GM23338 (cell line): ENCODE results near the gene PODN. TPM values are rescaled to one million over a fixed set of nuclear protein-coding genes. Genes with fewer than 3 reads are reported as not detected.

Experiments
- ATAC-seq: fragments of 200-7000 bp; cut with Tn5 transposase; 3 replicates; pipeline ENCODE4 v1.9.1; 2020
- DNase-seq: peaks from one replicate; pipeline ENCODE4 v3.0.0-alpha.2; 2015; ENCODE audit warnings: low spot score
- H2AFZ ChIP-seq: fragments of 200-600 bp; sonication (generic); 2 replicates; pipeline ENCODE4 v1.8.0; 2016; ENCODE audit warnings: antibody characterized with exemption, mild to moderate bottlenecking, moderate library complexity
- H3F3A ChIP-seq: fragments of 200-600 bp; sonication (generic); replicated peaks from 2 replicates; pipeline ENCODE4 v1.8.0; 2017; ENCODE audit warnings: antibody characterized with exemption, mixed run types, low read depth
- H3K27ac ChIP-seq: fragments of 200-600 bp; sonication (generic); 2 replicates; pipeline ENCODE4 v1.6.1; 2016; ENCODE audit warnings: low read depth
- H3K27me3 ChIP-seq: fragments of 200-600 bp; sonication (generic); 2 replicates; pipeline ENCODE4 v1.8.0; 2016; ENCODE audit warnings: mild to moderate bottlenecking, mixed run types, moderate library complexity; ENCODE audit not compliant: insufficient read depth
- H3K36me3 ChIP-seq: fragments of 200-600 bp; sonication (generic); 2 replicates; pipeline ENCODE4 v1.8.0; 2016; ENCODE audit warnings: mild to moderate bottlenecking; ENCODE audit not compliant: insufficient read depth
- H3K4me1 ChIP-seq: fragments of 200-600 bp; sonication (generic); 2 replicates; pipeline ENCODE4 v1.8.0; 2016; ENCODE audit warnings: mild to moderate bottlenecking, moderate library complexity; ENCODE audit not compliant: insufficient read depth
- H3K4me2 ChIP-seq: fragments of 200-600 bp; sonication (generic); 2 replicates; pipeline ENCODE4 v1.7.1; 2017; ENCODE audit warnings: mixed run types
- H3K4me3 ChIP-seq: fragments of 200-600 bp; sonication (generic); 2 replicates; pipeline ENCODE4 v1.6.1; 2016; ENCODE audit warnings: mixed run types
- H3K79me2 ChIP-seq: fragments of 200-600 bp; sonication (generic); replicated peaks from 2 replicates; pipeline ENCODE4 v1.8.0; 2017; ENCODE audit warnings: mild to moderate bottlenecking; ENCODE audit not compliant: insufficient read depth
- H3K9me2 ChIP-seq: fragments of 200-600 bp; sonication (generic); 2 replicates; pipeline ENCODE4 v1.8.0; 2017; ENCODE audit not compliant: insufficient read depth
- H4K20me1 ChIP-seq: fragments of 200-600 bp; sonication (generic); replicated peaks from 2 replicates; pipeline ENCODE4 v1.8.0; 2017; ENCODE audit warnings: mild to moderate bottlenecking; ENCODE audit not compliant: insufficient read depth
- H3K27ac Mint-ChIP-seq: 2 replicates; pipeline ENCODE4 v1.8.0; 2020; ENCODE audit warnings: inconsistent platforms, mild to moderate bottlenecking, moderate library complexity, mixed read lengths
- H3K27me3 Mint-ChIP-seq: 3 replicates; pipeline ENCODE4 v1.8.0; 2022; ENCODE audit warnings: low read depth, mild to moderate bottlenecking, moderate library complexity, mixed read lengths, inconsistent platforms; ENCODE audit not compliant: insufficient read depth, poor library complexity
- H3K36me3 Mint-ChIP-seq: 3 replicates; pipeline ENCODE4 v1.8.0; 2021; ENCODE audit warnings: low read depth, mild to moderate bottlenecking, inconsistent platforms, moderate library complexity, mixed read lengths
- H3K4me1 Mint-ChIP-seq: 3 replicates; pipeline ENCODE4 v1.8.0; 2020; ENCODE audit warnings: mild to moderate bottlenecking, inconsistent platforms, mixed read lengths
- H3K4me3 Mint-ChIP-seq: 3 replicates; pipeline ENCODE4 v1.8.0; 2021; ENCODE audit warnings: moderate library complexity, mild to moderate bottlenecking, inconsistent platforms, mixed read lengths
- H3K9me3 Mint-ChIP-seq: 3 replicates; pipeline ENCODE4 v1.8.0; 2020; ENCODE audit warnings: moderate library complexity, mild to moderate bottlenecking, inconsistent platforms, mixed read lengths
- CTCF ChIP-seq, 2 experiments: fragments of 200-600 bp in 1 of 2; sonication (generic) in 1 of 2; conservative IDR thresholded peaks; 2 replicates each; pipeline versions ENCODE4 v1.5.1 to v1.6.1; 2016 to 2017; ENCODE audit warnings: antibody characterized with exemption in 2 of 2, low read depth in 2 of 2, mild to moderate bottlenecking in 2 of 2, moderate library complexity in 1 of 2
- ETS1 ChIP-seq: IDR thresholded peaks from 2 replicates; pipeline ENCODE4 v1.6.1; 2016; ENCODE audit warnings: antibody characterized with exemption
- EZH2 ChIP-seq: fragments of 200-600 bp; sonication (generic); IDR thresholded peaks from one replicate; pipeline ENCODE4 v1.8.0; 2017; ENCODE audit warnings: antibody characterized with exemption, mild to moderate bottlenecking, low read depth; ENCODE audit not compliant: unreplicated experiment
- EZH2phosphoT487 ChIP-seq: fragments of 200-600 bp; sonication (generic); IDR thresholded peaks from one replicate; pipeline ENCODE4 v1.8.1; 2018; ENCODE audit warnings: antibody characterized with exemption; ENCODE audit not compliant: unreplicated experiment
- JUNB ChIP-seq: IDR thresholded peaks from one replicate; pipeline ENCODE4 v1.6.1; 2016; ENCODE audit warnings: antibody characterized with exemption; ENCODE audit not compliant: unreplicated experiment
- NANOG ChIP-seq: IDR thresholded peaks from 2 replicates; pipeline ENCODE4 v1.6.1; 2016; ENCODE audit warnings: antibody characterized with exemption, borderline replicate concordance
- POLR2AphosphoS5 ChIP-seq: IDR thresholded peaks from 2 replicates; pipeline ENCODE4 v1.6.1; 2016; ENCODE audit warnings: antibody characterized with exemption, low read depth
- REST ChIP-seq: IDR thresholded peaks from one replicate; pipeline ENCODE4 v1.6.1; 2018; ENCODE audit warnings: antibody characterized with exemption; ENCODE audit not compliant: unreplicated experiment
- STAT1 ChIP-seq: IDR thresholded peaks from one replicate; pipeline ENCODE4 v1.6.1; 2016; ENCODE audit warnings: antibody characterized with exemption; ENCODE audit not compliant: unreplicated experiment
- ZNF114 ChIP-seq: fragments of 250-450 bp; sonication (Bioruptor Pico); IDR thresholded peaks from 2 replicates; pipeline ENCODE4 v1.5.0; 2020; ENCODE audit warnings: mild to moderate bottlenecking, moderate library complexity
- ZNF331 ChIP-seq: fragments of 250-450 bp; sonication (Bioruptor Pico); IDR thresholded peaks from 2 replicates; pipeline ENCODE4 v1.5.0; 2020; ENCODE audit warnings: low read depth, mild to moderate bottlenecking, moderate library complexity
- polyA plus RNA-seq: library from polyadenylated mRNA; unstranded; fragments of >200 nt; fragmentation: Nextera tagmentation; extraction: Ambion mirVana; gene quantifications from 2 replicates; pipeline ENCODE4 v1.2.1, GENCODE V29; 2016
- total RNA-seq: library from RNA; depleted of rRNA; stranded (reverse); fragments of >200 nt; shearing (Covaris generic); gene quantifications from 2 replicates; pipeline ENCODE4 v1.2.3, GENCODE V29; 2014

Gene PODN
- total and polyA plus RNA-seq, 2 experiments from 2014 or later, result 0.16 to 0.24 TPM

GRCh38 chr1:53081384-53082066, 19.5 kb downstream of the PODN start:
- Mint-ChIP-seq H3K27ac (no peak overlapping the region), H3K4me3 (no peak overlapping the region), H3K36me3 (no peaks in the 10 kb centered on the region), H3K9me3 (no peaks in the 10 kb centered on the region; the same call in 2 of the 3 replicates), H3K4me1 (peaks cover 19% of the 10 kb centered on the region), H3K27me3 (peaks cover 25% of the 10 kb centered on the region)
- Histone ChIP-seq H3F3A (no peaks in the 10 kb centered on the region), H3K9me2 (no peaks in the 10 kb centered on the region), H3K4me3 (no peak overlapping the region), H3K36me3 (no peaks in the 10 kb centered on the region), H4K20me1 (no peaks in the 10 kb centered on the region), H2AFZ (no peak overlapping the region; the same call in 1 of the 2 replicates), H3K4me2 (no peak overlapping the region), H3K79me2 (no peaks in the 10 kb centered on the region), H3K4me1 (no peaks in the 10 kb centered on the region), H3K27me3 (no peaks in the 10 kb centered on the region), H3K27ac (no peak overlapping the region)
- DNase-seq, result no peak
- TF ChIP-seq EZH2, result no peak
- no peak for TF ChIP-seq ZNF114 (CRISPR knock-in tag)
- TF ChIP-seq NANOG, result no peak
- TF ChIP-seq POLR2AphosphoS5, result no peak
- TF ChIP-seq STAT1, result no peak
- TF ChIP-seq CTCF (conservative IDR thresholded peaks at IDR 0.05; ENCODE audit: low read depth in 2 of 2), result no peak; a peak in 1 of 4 replicates
- TF ChIP-seq JUNB, result no peak
- TF ChIP-seq EZH2phosphoT487, result no peak
- TF ChIP-seq ETS1, result no peak
- TF ChIP-seq REST, result no peak
- no peak for TF ChIP-seq ZNF331 (CRISPR knock-in tag)
- ATAC-seq, result peak; percentile 62
